ENCODE results near the gene SLC44A1.

The SLC44A1 gene

DNA sequence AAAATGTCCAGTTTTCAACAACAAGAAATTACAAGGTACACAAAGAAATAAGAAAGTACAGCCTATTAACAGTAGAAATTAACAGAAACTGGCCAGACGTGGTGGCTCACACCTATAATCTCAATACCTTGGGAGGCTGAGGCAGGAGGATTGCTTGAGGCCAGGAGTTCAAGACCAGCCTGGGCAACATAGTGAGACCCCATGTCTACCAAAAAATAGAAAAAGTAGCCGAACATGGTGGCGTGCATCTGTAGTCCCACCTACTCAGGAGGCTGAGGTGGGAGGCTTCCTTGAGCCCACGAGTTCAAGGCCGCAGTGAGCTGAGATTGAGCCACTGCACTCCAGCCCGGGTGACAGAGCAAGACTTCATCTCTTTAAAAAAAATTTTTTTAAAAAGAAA, 161.9 kb downstream of the SLC44A1 start:
- no peaks in the 10 kb centered on the region for H3K36me3 ChIP-seq (ENCODE audit: insufficient read depth, low read length)
- H3K4me3 ChIP-seq (ENCODE audit: low read length), result no peak overlapping the region
- no peaks in the 10 kb centered on the region for H3K9me3 ChIP-seq (ENCODE audit: low read length)
- H2AFZ ChIP-seq (ENCODE audit: low read depth, low read length), result no peak overlapping the region
- no peaks in the 10 kb centered on the region for H3K27me3 ChIP-seq (ENCODE audit: insufficient read depth, low read length)
- H3K4me1 ChIP-seq (ENCODE audit: insufficient read depth, low read length), result peaks cover 15% of the 10 kb centered on the region

GRCh38 chr9:105413525-105413924, 169.1 kb downstream of the SLC44A1 start:
- no peak overlapping the region for H3K4me3 ChIP-seq (ENCODE audit: low read length)
- no peaks in the 10 kb centered on the region for H3K27me3 ChIP-seq (ENCODE audit: insufficient read depth, low read length)
- peaks cover 7% of the 10 kb centered on the region for H3K4me1 ChIP-seq (ENCODE audit: insufficient read depth, low read length)
- H3K9me3 ChIP-seq (ENCODE audit: low read length), result no peaks in the 10 kb centered on the region
- no peak overlapping the region for H2AFZ ChIP-seq (ENCODE audit: low read depth, low read length)
- H3K36me3 ChIP-seq (ENCODE audit: insufficient read depth, low read length), result no peaks in the 10 kb centered on the region

DNA sequence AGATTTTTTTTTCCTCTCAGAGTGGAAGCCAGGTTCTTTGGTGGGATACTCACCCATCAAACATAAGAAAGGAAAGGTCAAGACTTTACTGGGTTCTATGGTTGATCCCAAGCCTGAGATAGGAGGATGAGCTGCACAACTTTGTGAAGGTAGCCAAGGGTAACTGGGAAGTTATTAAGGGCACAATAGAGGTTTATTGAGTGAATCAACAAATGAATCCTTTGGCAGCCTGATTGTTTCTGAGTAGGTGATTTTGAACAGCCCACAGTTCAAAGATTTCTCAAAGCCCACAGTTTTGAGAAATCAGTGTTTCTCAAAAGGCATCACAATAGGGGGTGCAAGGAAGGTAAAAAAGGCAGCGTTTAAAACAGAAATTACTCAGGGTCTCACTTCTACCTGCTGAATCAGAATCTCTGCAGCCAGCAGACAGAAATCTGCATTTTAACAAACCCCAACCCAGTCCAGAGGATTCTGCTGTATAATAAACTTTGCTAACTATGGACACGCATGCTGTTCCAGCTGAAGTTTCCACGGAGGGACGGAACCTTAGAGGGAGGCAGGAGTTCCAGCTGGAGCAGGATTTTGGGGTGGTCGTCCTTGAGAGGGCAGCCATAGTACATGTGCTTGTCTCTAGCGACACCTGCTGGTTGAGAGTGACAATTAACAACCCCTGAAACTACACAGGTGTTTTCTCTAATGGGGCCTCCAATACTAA, 170.7 kb downstream of the SLC44A1 start:
- peak overlapping the region; percentile 30 for H3K4me3 ChIP-seq (ENCODE audit: low read length)
- H3K9me3 ChIP-seq (ENCODE audit: low read length), result no peaks in the 10 kb centered on the region

GRCh38 chr9:105415662-105415980, 171.2 kb downstream of the SLC44A1 start:
- Histone ChIP-seq H3K9me3 (ENCODE audit: low read length) (no peaks in the 10 kb centered on the region), H3K4me1 (ENCODE audit: insufficient read depth, low read length) (peaks cover 11% of the 10 kb centered on the region), H3K4me3 (ENCODE audit: low read length) (no peak overlapping the region)

More for the DNA sequence above, 170.7 kb downstream of the SLC44A1 start:
- Histone ChIP-seq H3K36me3 (ENCODE audit: insufficient read depth, low read length) (no peaks in the 10 kb centered on the region), H3K27me3 (ENCODE audit: insufficient read depth, low read length) (no peaks in the 10 kb centered on the region), H2AFZ (ENCODE audit: low read depth, low read length) (peak overlapping the region; percentile 59), H3K4me1 (ENCODE audit: insufficient read depth, low read length) (peaks cover 10% of the 10 kb centered on the region)

GRCh38 chr9:105416840-105417239, 172.4 kb downstream of the SLC44A1 start:
- H3K4me1 ChIP-seq (ENCODE audit: insufficient read depth, low read length), result peaks cover 11% of the 10 kb centered on the region
- no peaks in the 10 kb centered on the region for H3K27me3 ChIP-seq (ENCODE audit: insufficient read depth, low read length)
- no peak overlapping the region for H3K4me3 ChIP-seq (ENCODE audit: low read length)
- H2AFZ ChIP-seq (ENCODE audit: low read depth, low read length), result no peak overlapping the region
- H3K9me3 ChIP-seq (ENCODE audit: low read length), result no peaks in the 10 kb centered on the region
- no peaks in the 10 kb centered on the region for H3K36me3 ChIP-seq (ENCODE audit: insufficient read depth, low read length)

More at GRCh38 chr9:105415662-105415980, 171.2 kb downstream of the SLC44A1 start:
- no peaks in the 10 kb centered on the region for H3K36me3 ChIP-seq (ENCODE audit: insufficient read depth, low read length)
- H2AFZ ChIP-seq (ENCODE audit: low read depth, low read length), result no peak overlapping the region
- H3K27me3 ChIP-seq (ENCODE audit: insufficient read depth, low read length), result no peaks in the 10 kb centered on the region

DNA sequence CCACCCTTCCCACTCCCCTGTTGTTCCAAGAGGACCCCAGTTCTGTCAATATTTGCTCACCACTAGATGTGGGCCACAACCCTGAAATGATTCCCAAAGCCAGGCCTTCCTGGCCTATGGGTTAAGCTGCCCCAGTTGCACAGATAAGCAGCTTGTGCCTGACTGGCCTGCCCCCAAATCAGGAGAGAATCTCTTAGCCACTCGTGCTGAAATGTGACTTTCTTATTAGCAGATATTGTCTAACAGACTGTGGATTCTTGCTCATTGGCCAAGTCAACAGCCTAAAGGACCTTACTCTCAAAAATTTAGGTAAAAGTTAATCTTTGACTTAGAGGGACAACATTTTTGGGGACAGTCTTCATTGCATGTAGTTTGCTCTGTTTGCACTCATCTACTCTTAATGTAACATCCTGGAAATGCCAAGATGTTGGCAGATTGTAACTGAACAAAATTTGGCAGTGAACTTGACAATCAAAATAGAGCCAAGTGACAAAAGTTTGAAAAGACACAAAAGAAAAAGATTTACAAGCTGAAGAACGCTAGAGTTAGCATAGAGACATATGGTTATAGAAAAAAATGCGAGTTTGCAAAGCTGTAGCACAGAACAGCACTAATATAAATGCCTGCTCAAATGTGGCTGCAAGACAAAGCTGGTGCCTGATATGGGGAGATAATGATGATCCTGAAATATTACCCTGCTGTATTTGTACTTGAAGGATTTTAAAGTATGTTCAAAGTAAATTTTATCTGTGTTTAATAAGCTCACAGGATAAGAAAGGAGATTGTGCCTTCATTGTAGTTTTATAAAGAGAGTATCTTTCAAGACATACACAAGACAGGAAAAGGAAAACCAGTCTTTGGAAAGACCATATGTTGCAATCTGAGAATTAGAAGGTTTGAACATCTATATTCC, 174.4 kb downstream of the SLC44A1 start:
- Histone ChIP-seq H3K4me3 (ENCODE audit: low read length) (no peak overlapping the region), H3K36me3 (ENCODE audit: insufficient read depth, low read length) (no peaks in the 10 kb centered on the region), H3K9me3 (ENCODE audit: low read length) (no peaks in the 10 kb centered on the region), H3K27me3 (ENCODE audit: insufficient read depth, low read length) (no peaks in the 10 kb centered on the region), H2AFZ (ENCODE audit: low read depth, low read length) (no peak overlapping the region), H3K4me1 (ENCODE audit: insufficient read depth, low read length) (peaks cover 11% of the 10 kb centered on the region)

DNA sequence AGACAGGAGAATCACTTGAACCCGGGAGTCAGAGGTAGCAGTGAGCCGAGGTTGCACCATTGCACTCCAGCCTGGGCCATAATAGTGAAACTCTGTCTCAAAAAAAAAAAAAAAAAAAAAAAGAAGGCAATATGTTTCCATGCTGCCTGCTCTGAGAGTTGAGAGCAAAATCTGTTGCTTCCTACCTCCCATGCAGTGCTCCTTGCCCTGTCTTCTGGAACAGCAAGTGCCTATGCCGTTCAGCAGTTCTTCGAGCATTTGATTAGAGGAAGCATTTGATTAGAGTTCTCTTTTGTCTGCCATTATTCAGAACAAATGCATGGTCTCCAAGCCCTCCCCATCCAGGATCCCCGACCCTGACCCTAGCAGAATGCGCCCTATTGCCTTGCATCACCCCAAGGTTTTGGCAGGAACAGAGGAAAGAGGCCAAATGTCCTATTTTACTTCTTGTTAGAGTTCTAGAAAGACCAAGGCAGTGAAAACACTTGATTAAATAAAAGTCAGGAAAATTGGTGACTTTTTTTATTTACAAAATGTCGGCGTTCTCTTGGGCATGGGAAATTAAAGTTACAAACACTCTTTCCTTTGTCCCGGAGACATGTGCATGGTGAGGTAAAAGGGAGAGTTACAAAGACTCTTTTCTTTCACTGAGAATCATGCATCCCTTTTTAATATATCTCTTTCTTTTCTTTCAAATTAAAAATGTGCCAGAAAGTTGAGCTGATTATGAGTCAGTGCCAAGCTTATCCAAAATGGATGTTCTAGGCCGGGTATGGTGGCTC, 175.6 kb downstream of the SLC44A1 start:
- H2AFZ ChIP-seq (ENCODE audit: low read depth, low read length), result no peak overlapping the region
- peaks cover 8% of the 10 kb centered on the region for H3K4me1 ChIP-seq (ENCODE audit: insufficient read depth, low read length)
- no peaks in the 10 kb centered on the region for H3K27me3 ChIP-seq (ENCODE audit: insufficient read depth, low read length)
- no peak overlapping the region for H3K4me3 ChIP-seq (ENCODE audit: low read length)
- no peaks in the 10 kb centered on the region for H3K36me3 ChIP-seq (ENCODE audit: insufficient read depth, low read length)
- no peaks in the 10 kb centered on the region for H3K9me3 ChIP-seq (ENCODE audit: low read length)

DNA sequence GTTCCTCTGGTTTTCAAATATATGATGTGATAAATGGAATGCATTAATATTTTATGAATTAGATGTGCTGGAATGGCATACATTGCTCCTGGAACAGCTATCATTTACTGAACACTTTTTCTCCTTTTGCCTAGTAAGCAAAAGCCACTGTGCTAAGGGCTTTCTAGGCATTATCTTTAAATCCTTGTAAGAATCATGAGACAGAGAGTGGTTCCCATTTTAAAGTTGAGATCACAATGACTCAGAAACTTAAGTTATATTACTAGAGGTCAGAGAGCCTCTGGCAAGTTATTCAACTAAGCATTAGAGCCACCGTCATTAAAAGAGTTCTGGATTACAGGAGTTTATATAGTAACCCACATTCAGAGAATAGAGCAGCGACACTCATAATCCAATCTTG, 176.7 kb downstream of the SLC44A1 start:
- Histone ChIP-seq H3K4me3 (ENCODE audit: low read length) (no peak overlapping the region), H3K9me3 (ENCODE audit: low read length) (no peaks in the 10 kb centered on the region), H3K27me3 (ENCODE audit: insufficient read depth, low read length) (no peaks in the 10 kb centered on the region), H2AFZ (ENCODE audit: low read depth, low read length) (no peak overlapping the region), H3K36me3 (ENCODE audit: insufficient read depth, low read length) (no peaks in the 10 kb centered on the region), H3K4me1 (ENCODE audit: insufficient read depth, low read length) (peaks cover 4% of the 10 kb centered on the region)

DNA sequence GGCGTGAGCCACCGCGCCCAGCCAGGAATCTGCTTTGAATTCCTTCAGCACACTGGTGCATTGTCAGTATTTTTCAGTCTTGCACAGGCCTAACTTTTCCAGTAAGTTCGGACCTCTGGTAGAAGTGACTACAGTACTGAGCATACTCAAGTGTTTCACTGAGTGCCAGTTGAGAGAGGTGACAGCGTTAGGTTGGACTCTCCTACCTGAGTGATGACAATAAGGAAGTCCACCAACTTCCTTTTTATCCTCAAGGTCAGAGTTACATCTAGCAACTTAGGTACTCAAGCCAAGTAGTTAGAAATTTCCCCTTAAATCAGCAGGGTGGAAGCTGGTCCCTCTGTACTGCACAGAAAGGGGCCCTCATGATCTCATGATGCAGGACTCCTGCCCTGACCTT, 177.4 kb downstream of the SLC44A1 start:
- H3K9me3 ChIP-seq (ENCODE audit: low read length), result no peaks in the 10 kb centered on the region
- H3K36me3 ChIP-seq (ENCODE audit: insufficient read depth, low read length), result no peaks in the 10 kb centered on the region
- peaks cover 4% of the 10 kb centered on the region for H3K4me1 ChIP-seq (ENCODE audit: insufficient read depth, low read length)
- no peaks in the 10 kb centered on the region for H3K27me3 ChIP-seq (ENCODE audit: insufficient read depth, low read length)
- no peak overlapping the region for H3K4me3 ChIP-seq (ENCODE audit: low read length)
- no peak overlapping the region for H2AFZ ChIP-seq (ENCODE audit: low read depth, low read length)

- Histone ChIP-seq H3K4me3 (ENCODE audit: low read length) (no peak overlapping the region), H2AFZ (ENCODE audit: low read depth, low read length) (no peak overlapping the region), H3K4me1 (ENCODE audit: insufficient read depth, low read length) (no peaks in the 10 kb centered on the region), H3K27me3 (ENCODE audit: insufficient read depth, low read length) (no peaks in the 10 kb centered on the region), H3K36me3 (ENCODE audit: insufficient read depth, low read length) (no peaks in the 10 kb centered on the region), H3K9me3 (ENCODE audit: low read length) (no peaks in the 10 kb centered on the region)
Observed at GRCh38 chr9:105425816-105426433, 181.5 kb downstream of the SLC44A1 start.

- H3K27me3 ChIP-seq (ENCODE audit: insufficient read depth, low read length), result no peaks in the 10 kb centered on the region
- H3K9me3 ChIP-seq (ENCODE audit: low read length), result no peaks in the 10 kb centered on the region
- no peaks in the 10 kb centered on the region for H3K36me3 ChIP-seq (ENCODE audit: insufficient read depth, low read length)
- no peak overlapping the region for H3K4me3 ChIP-seq (ENCODE audit: low read length)
- H3K4me1 ChIP-seq (ENCODE audit: insufficient read depth, low read length), result no peaks in the 10 kb centered on the region
- H2AFZ ChIP-seq (ENCODE audit: low read depth, low read length), result no peak overlapping the region
Observed at GRCh38 chr9:105426657-105427056, 182.2 kb downstream of the SLC44A1 start.

- Histone ChIP-seq H2AFZ (ENCODE audit: low read depth, low read length) (no peak overlapping the region), H3K27me3 (ENCODE audit: insufficient read depth, low read length) (no peaks in the 10 kb centered on the region), H3K4me1 (ENCODE audit: insufficient read depth, low read length) (no peaks in the 10 kb centered on the region), H3K4me3 (ENCODE audit: low read length) (no peak overlapping the region), H3K36me3 (ENCODE audit: insufficient read depth, low read length) (no peaks in the 10 kb centered on the region), H3K9me3 (ENCODE audit: low read length) (no peaks in the 10 kb centered on the region)
Observed at GRCh38 chr9:105431424-105432246, 187.2 kb downstream of the SLC44A1 start.

All from neuron (in vitro differentiated cells).